Central memory CD4-positive, alpha-beta T cell (primary cell): ENCODE measurements around the gene ARHGAP27.
"Not testable (repeated sequence)": the region's sequence is repeated elsewhere in the genome, so short reads cannot be mapped to it uniquely, and the experiment has no call there.

Experiments
- DNase-seq: peaks from one replicate; pipeline ENCODE4 v3.0.0; 2022
- total RNA-seq, 3 experiments: gene quantifications; one replicate each; lab custom pipeline; 2026; lab: John Stamatoyannopoulos, UW

The ARHGAP27 gene, protein sequence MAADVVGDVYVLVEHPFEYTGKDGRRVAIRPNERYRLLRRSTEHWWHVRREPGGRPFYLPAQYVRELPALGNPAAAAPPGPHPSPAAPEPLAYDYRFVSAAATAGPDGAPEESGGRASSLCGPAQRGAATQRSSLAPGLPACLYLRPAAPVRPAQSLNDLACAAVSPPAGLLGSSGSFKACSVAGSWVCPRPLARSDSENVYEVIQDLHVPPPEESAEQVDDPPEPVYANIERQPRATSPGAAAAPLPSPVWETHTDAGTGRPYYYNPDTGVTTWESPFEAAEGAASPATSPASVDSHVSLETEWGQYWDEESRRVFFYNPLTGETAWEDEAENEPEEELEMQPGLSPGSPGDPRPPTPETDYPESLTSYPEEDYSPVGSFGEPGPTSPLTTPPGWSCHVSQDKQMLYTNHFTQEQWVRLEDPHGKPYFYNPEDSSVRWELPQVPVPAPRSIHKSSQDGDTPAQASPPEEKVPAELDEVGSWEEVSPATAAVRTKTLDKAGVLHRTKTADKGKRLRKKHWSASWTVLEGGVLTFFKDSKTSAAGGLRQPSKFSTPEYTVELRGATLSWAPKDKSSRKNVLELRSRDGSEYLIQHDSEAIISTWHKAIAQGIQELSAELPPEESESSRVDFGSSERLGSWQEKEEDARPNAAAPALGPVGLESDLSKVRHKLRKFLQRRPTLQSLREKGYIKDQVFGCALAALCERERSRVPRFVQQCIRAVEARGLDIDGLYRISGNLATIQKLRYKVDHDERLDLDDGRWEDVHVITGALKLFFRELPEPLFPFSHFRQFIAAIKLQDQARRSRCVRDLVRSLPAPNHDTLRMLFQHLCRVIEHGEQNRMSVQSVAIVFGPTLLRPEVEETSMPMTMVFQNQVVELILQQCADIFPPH
- 57.1 to 119 (median 98.5) reads per million in 3 experiments for total RNA-seq

GRCh38 chr17:45432405-45433158, at the start of gene ARHGAP27:
Gene ARHGAP27, minus strand, starts transcription at chr17:45432870. Its CDS starts 2,591 bp downstream, at chr17:45430279.
- DNase-seq, result peak; percentile 29

GRCh38 chr17:45482317-45482716, 49.6 kb upstream of the ARHGAP27 start:
- not testable (repeated sequence) for DNase-seq

DNA sequence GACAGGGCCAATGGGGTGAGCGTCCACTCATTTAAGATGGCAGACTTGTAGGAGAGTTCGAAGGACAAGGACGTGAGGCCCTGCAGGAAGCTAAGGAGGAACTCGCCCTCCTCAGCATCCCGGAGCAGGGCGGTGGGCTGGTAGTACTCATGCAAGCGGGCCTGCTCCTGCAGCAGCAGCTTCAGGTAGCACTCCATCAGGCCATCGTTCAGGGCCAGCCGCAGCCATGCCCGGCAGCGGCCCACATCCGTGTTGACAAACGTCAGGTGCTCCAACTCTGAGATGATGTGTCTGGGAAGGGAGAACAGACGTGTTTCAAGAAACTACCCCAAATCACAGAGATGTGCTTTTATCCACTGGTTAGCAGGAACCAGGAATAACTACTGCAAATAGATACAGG, 42.8 kb upstream of the ARHGAP27 start:
- DNase-seq, result not testable (repeated sequence)

- not testable (repeated sequence) for DNase-seq
Measured at GRCh38 chr17:45472249-45472648, 39.6 kb upstream of the ARHGAP27 start.

- DNase-seq, result not testable (repeated sequence)
Measured at GRCh38 chr17:45469204-45469563, 36.5 kb upstream of the ARHGAP27 start.

GRCh38 chr17:45468293-45469203, 35.9 kb upstream of the ARHGAP27 start:
- DNase-seq, result not testable (repeated sequence)

DNA sequence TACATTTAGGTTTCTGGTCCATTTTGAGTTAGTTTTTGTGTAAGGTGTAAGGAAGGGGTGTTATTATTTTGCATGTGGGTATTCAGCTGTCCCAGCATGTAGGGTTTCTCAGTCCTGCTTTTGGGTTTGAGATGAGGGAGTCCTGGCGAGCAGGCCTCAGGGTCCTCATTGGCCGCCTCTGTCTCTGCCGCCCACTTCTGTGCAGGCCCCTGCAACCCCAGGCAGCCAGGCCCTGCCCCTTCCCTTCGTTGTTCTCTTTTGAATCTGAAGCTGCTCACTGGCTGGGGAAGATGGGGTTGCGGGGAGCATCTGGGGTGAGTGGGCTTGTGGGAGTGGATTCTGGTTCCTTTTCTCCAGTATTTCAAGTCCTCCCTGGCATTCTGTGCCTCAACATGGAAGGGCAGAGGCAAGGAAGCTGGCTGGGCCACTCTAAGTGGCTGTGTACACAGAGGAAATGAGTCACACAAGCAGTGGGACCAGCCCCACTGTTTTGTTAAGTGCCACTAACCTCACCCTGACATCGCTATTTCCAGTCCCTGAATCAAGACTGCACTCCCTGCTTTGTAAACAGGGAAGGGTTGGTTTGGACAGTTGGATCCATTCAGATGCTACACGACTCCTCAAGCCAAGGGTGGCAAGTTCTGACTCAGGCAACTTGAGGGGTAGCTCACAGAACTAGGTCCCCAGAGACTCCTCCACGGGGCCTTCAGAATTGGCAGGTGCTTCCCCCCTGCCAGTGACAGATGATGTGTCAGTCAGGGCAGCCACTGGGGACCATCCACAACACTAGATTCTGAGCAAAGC, 29.1 kb upstream of the ARHGAP27 start:
- DNase-seq, result not testable (repeated sequence)

GRCh38 chr17:45460422-45460821, 27.8 kb upstream of the ARHGAP27 start:
- DNase-seq, result not testable (repeated sequence)

DNA sequence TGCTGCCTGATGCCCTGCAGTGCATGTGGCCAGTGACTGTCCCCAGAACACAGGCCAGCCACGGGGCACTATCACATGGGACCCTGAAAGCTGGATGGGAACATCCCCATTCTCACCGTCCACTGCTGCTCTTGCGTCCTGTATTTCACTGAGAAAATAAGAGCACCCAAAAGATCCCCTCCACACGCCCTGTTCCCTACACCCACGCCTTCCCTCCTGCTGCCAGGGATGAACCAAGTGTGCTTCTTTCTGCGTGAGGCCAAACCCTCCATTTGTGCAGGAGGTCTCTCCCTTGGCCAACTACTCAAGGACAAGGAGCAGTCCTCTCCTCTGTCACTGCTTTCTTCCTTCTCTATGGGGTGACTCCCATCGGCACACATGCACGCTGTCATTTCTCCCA, 21.7 kb upstream of the ARHGAP27 start:
- not testable (repeated sequence) for DNase-seq

DNA sequence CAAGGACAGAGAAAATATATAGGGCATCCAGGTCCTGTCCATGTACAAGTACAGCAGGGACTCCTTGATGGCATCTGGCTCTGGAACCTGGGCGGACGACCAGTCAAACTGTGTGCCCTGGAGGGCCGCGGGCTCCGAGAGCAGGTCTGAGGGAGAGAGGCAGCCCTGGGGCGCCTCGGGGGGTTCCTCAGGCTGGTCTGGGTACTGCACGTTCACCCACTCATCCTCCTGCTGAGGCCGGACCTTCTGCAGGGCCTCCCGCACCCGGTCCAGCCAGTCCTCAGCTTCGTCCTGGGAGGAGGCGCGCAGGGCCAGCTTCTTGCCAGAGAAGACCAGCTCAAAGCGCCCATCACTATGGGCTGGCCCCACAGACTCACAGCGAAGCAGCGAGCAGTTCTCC, 21.1 kb upstream of the ARHGAP27 start:
- DNase-seq, result not testable (repeated sequence)

GRCh38 chr17:45453225-45453534, 20.5 kb upstream of the ARHGAP27 start:
- not testable (repeated sequence) for DNase-seq

DNA sequence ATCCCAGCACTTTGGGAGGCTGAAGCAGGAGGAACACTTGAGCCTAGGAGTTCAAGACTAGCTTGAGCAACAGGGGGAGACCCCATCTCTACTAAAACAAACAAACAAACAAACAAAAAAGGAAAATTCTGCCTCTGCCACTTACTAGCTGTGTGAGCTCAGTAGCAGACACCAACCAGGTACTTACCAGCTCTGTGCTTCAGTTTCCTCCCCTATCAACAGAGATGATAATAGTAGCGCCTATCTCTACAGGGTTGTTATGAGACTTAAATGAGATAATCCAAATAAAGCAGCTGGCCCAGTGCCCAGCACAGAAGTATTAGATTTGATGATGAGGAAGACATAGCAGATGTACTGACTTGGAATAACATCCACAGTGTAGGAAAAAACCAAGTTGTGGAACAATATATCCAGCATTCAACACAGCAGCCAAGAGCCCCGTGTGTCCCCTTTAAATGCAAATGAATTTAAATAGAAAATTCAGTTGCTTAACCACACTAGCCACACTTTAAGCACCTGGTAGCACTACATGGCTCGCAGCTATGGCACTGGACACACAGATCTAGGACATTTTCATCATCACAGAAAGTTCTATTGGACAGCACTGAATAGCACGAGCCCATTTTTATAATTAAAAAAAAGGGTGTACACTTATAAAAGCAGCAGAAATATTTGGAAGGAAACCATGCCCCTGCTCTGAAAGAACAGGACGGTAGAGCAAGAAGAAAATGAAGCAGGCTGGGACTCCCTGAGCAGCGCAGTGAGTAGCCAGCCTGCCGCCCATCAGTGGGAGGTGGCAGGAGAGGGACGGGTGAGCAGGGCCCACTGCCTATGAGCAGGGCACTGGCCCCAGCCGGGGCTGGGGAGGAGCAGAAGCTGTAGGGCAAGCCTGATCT, 19.9 kb upstream of the ARHGAP27 start:
- DNase-seq, result not testable (repeated sequence)

DNA sequence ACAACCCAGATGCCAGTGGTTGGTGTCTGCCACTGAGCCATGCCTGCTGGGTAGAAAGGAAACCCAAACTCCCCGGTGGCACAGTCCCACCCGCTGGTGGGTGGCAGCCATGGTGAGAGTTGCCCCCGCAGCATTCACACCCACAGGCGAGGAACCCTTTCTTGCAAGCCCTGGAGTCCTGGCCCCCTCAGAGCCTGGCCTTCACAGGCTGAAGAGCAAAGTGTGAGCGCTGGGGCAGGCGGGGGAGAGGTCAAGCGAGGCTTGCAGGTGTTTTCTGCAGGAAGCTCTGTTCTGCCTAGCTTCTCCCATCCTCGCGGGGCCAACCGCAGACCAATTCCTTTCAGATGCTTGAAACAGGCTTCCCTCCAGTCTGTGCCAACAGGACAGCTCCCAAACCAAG, 19.0 kb upstream of the ARHGAP27 start:
- DNase-seq, result not testable (repeated sequence)

GRCh38 chr17:45451131-45451530, 18.5 kb upstream of the ARHGAP27 start:
- DNase-seq, result no peak

DNA sequence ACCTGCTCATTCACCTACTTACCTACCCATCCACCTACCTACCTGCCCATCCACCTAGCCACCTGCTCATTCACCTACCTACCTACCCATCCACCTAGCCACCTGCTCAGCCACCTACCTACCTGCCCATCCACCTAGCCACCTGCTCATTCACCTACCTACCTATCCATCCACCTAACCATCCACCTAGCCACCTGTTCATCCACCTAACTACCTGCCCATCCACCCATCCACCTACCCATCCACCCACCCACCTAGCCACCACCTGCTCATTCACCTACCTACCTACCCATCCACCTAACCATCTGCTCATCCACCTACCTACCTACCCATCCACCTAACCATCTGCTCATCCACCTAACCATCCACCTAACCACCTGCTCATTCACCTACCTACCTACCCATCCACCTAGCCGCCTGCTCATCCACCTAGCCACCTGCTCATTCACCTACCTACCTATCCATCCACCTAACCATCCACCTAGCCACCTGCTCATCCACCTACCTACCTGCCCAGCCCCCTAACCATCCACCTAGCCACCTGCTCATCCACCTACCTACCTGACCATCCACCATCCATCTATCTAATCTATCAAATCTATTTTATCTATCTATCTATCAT, 17.1 kb upstream of the ARHGAP27 start:
- not testable (repeated sequence) for DNase-seq

GRCh38 chr17:45449260-45449659, 16.6 kb upstream of the ARHGAP27 start:
- DNase-seq, result not testable (repeated sequence)

DNA sequence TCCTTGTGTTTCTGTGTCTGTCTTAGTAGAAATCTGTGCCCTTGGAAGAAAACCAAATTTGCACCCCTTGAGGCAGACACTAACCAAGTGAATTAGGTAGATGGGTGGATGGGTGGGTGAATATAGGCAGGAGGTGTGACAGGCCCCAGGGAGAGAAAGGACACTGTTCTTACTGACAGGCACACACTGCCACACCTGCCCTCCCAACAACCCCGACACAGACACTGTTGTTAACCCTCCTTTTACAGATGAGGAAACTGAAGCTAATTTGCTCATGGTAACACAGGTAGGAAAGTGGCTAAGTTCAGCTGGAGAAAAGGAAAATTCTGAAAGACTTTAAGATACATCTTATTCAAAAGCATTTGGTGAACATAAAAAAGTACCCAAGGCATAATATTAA, 15.8 kb upstream of the ARHGAP27 start:
- not testable (repeated sequence) for DNase-seq

GRCh38 chr17:45448066-45448465, 15.4 kb upstream of the ARHGAP27 start:
- DNase-seq, result not testable (repeated sequence)

DNA sequence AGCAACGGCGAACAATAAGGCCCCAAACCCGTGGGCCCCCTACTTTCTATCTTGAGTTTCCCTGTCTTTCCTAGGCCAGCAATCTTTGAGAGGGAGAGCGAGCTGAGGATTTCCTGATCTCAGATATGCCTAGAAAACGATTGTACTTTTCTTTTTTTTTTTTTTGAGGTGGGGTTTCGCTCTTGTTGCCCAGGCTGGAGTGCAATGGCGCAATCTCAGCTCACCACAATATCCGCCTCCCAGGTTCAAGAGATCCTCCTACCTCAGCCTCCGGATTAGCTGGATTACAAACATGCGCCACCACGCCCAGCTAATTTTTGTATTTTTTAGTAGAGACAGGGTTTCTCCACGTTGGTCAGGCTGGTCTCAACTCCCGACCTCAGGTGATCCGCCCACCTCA, 15.0 kb upstream of the ARHGAP27 start:
- DNase-seq, result not testable (repeated sequence)
